Endothelial cell (in vitro differentiated cells): ENCODE results near the gene NRG4. TPM values are rescaled to one million over a fixed set of nuclear protein-coding genes. Genes with fewer than 3 reads are reported as not detected.

ENCODE experiments used
- DNase-seq: peaks from one replicate; pipeline ENCODE4 v3.0.0; 2021; ENCODE audit warnings: low spot score
- H3K27ac Mint-ChIP-seq: one replicate; pipeline ENCODE4 v1.8.0; 2021; ENCODE audit warnings: mixed read lengths, inconsistent platforms; ENCODE audit not compliant: unreplicated experiment
- H3K27me3 Mint-ChIP-seq: one replicate; pipeline ENCODE4 v1.8.0; 2021; ENCODE audit warnings: mild to moderate bottlenecking, moderate library complexity, mixed read lengths, inconsistent platforms; ENCODE audit not compliant: unreplicated experiment
- H3K36me3 Mint-ChIP-seq: one replicate; pipeline ENCODE4 v1.8.0; 2021; ENCODE audit warnings: mild to moderate bottlenecking, low read depth, mixed read lengths, inconsistent platforms; ENCODE audit not compliant: unreplicated experiment
- H3K4me1 Mint-ChIP-seq: one replicate; pipeline ENCODE4 v1.8.0; 2021; ENCODE audit warnings: mild to moderate bottlenecking, mixed read lengths, inconsistent platforms; ENCODE audit not compliant: unreplicated experiment
- H3K4me3 Mint-ChIP-seq: one replicate; pipeline ENCODE4 v1.8.0; 2021; ENCODE audit warnings: mild to moderate bottlenecking, mixed read lengths, inconsistent platforms; ENCODE audit not compliant: unreplicated experiment
- H3K9me3 Mint-ChIP-seq: one replicate; pipeline ENCODE4 v1.8.0; 2021; ENCODE audit warnings: mixed read lengths, inconsistent platforms; ENCODE audit not compliant: unreplicated experiment
- CTCF ChIP-seq: fragments of 200-600 bp; sonication (generic); IDR thresholded peaks from one replicate; pipeline ENCODE4 v1.5.0; 2021; ENCODE audit warnings: antibody characterized with exemption; ENCODE audit not compliant: unreplicated experiment
- total RNA-seq: library from RNA; stranded (reverse); fragmentation: NEBNext Ultra II Directional; extraction: Animal tissue kit (Norgen Biotek cat#: 25700); gene quantifications from one replicate; pipeline ENCODE4 v1.2.1, GENCODE V29; 2021; ENCODE audit not compliant: unreplicated experiment

NRG4 gene
- total RNA-seq, 1 donor from 2014 or later: 2.7 TPM

- Mint-ChIP-seq H3K36me3 (peaks cover 7% of the 10 kb centered on the region), H3K27me3 (peaks cover 7% of the 10 kb centered on the region), H3K27ac (no peak overlapping the region), H3K9me3 (no peaks in the 10 kb centered on the region), H3K4me1 (peaks cover 26% of the 10 kb centered on the region), H3K4me3 (no peak overlapping the region)
- no peak for TF ChIP-seq CTCF
- DNase-seq: no peak
Observed at GRCh38 chr15:75891895-75892294, 120.3 kb downstream of the NRG4 start.

Other genes starting within 250 kb of the NRG4 start
- 28.9 TPM for gene UBE2Q2, start 169.0 kb downstream of the NRG4 start, total RNA-seq
- 31.6 TPM for gene FBXO22, start 108.5 kb downstream of the NRG4 start, total RNA-seq
- gene TMEM266, start 47.6 kb upstream of the NRG4 start, total RNA-seq: 8.1 TPM